Endodermal cell (in vitro differentiated cells): ENCODE data around the gene MPP1. TPM values are rescaled to one million over a fixed set of nuclear protein-coding genes. Genes with fewer than 3 reads are reported as not detected.

Experiments
- DNase-seq: peaks from one replicate; pipeline ENCODE4 v3.0.0-alpha.2; 2017
- H3K27ac ChIP-seq: 2 replicates; pipeline ENCODE4 v1.5.1; 2013; ENCODE audit warnings: mild to moderate bottlenecking, low read depth, low read length, moderate library complexity
- H3K27me3 ChIP-seq: 2 replicates; pipeline ENCODE4 v1.6.1; 2013; ENCODE audit warnings: mild to moderate bottlenecking, low read length, moderate library complexity; ENCODE audit not compliant: insufficient read depth, control insufficient read depth, poor library complexity, severe bottlenecking
- H3K36me3 ChIP-seq: 2 replicates; pipeline ENCODE4 v1.7.0; 2013; ENCODE audit warnings: mild to moderate bottlenecking, low read length, moderate library complexity; ENCODE audit not compliant: control insufficient read depth, insufficient read depth
- H3K4me1 ChIP-seq: one replicate; pipeline ENCODE4 v1.7.0; 2013; ENCODE audit warnings: low read length; ENCODE audit not compliant: control insufficient read depth, insufficient read depth
- H3K4me3 ChIP-seq: 2 replicates; pipeline ENCODE4 v1.5.1; 2013; ENCODE audit warnings: mild to moderate bottlenecking, low read length, moderate library complexity
- H3K9ac ChIP-seq: 2 replicates; pipeline ENCODE4 v1.6.1; 2013; ENCODE audit warnings: mild to moderate bottlenecking, low read length, moderate library complexity; ENCODE audit not compliant: poor library complexity, severe bottlenecking; ENCODE audit errors: extremely low read depth
- H3K9me3 ChIP-seq: 2 replicates; pipeline ENCODE4 v1.6.1; 2013; ENCODE audit warnings: mild to moderate bottlenecking, low read length, moderate library complexity; ENCODE audit not compliant: control insufficient read depth
- H3K27ac Mint-ChIP-seq: 2 replicates; pipeline ENCODE4 v1.8.0; 2020; ENCODE audit warnings: mixed read lengths
- H3K27me3 Mint-ChIP-seq: 2 replicates; pipeline ENCODE4 v1.8.0; 2021; ENCODE audit warnings: mild to moderate bottlenecking, mixed read lengths; ENCODE audit not compliant: insufficient read depth
- H3K36me3 Mint-ChIP-seq: 2 replicates; pipeline ENCODE4 v1.8.0; 2020; ENCODE audit warnings: low read depth, mixed read lengths
- H3K4me1 Mint-ChIP-seq: 2 replicates; pipeline ENCODE4 v1.8.0; 2020; ENCODE audit warnings: mixed read lengths
- H3K4me3 Mint-ChIP-seq: 2 replicates; pipeline ENCODE4 v1.8.0; 2020; ENCODE audit warnings: mild to moderate bottlenecking, moderate library complexity, mixed read lengths
- H3K9me3 Mint-ChIP-seq: 2 replicates; pipeline ENCODE4 v1.8.0; 2020; ENCODE audit warnings: mild to moderate bottlenecking, mixed read lengths
- CTCF ChIP-seq: fragments of 200-600 bp; sonication (generic); conservative IDR thresholded peaks from 2 replicates; pipeline ENCODE4 v1.5.0; 2021; ENCODE audit warnings: antibody characterized with exemption, mild to moderate bottlenecking
- WGBS, 2 experiments: methylation state at CpG; one replicate each; pipeline versions ENCODE4 v1.1.5 to v1.1.7; 2013; ENCODE audit warnings: missing lambda C conversion rate in 2 of 2, mixed read lengths in 1 of 2; ENCODE audit not compliant: insufficient coverage in 1 of 2, insufficient read length in 1 of 2; 5-methylcytosine and 5-hydroxymethylcytosine counted together
- total RNA-seq, 2 donors: library from RNA; stranded (reverse); fragmentation: NEBNext Ultra II Directional in 1 of 2; extraction: Animal tissue kit (Norgen Biotek cat#: 25700) in 1 of 2; gene quantifications; 2 replicates in 1 of 2; 3 replicates in 1 of 2; pipeline ENCODE4 v1.2.1, GENCODE V29; 2021

Gene MPP1
- total RNA-seq, 2 donors from 2014 or later = 13.7 to 15.7 TPM

DNA sequence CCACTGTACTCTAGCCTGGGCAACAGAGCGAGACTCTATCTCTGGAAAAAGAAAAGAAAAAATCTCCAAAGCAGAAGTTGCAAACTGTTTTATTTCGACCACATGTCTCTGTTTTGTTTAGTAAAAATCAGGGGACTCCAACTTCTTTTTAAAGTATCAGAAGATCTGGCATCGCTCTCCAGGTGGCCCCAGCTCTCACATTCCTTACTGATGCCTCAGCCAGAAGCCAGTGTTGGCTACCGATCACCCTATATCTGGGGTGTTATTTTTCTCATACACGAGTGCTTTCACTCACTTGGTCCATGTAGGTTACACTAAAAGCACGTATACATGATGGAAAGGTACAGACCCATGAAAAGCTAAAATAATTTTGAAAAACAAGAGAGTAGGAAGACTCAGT, 8.3 kb downstream of the MPP1 start:
- Histone ChIP-seq H3K9ac (no peak overlapping the region), H3K27ac (no peak overlapping the region), H3K27me3 (no peaks in the 10 kb centered on the region), H3K9me3 (no peaks in the 10 kb centered on the region), H3K4me1 (peaks cover 7% of the 10 kb centered on the region), H3K4me3 (no peak overlapping the region), H3K36me3 (no peaks in the 10 kb centered on the region)
- DNase-seq = no peak
- Mint-ChIP-seq H3K4me3 (no peak overlapping the region), H3K9me3 (peaks cover 38% of the 10 kb centered on the region), H3K27ac (no peak overlapping the region), H3K4me1 (peaks cover 21% of the 10 kb centered on the region), H3K36me3 (no peaks in the 10 kb centered on the region), H3K27me3 (peaks cover 3% of the 10 kb centered on the region)
- no peak for TF ChIP-seq CTCF
- WGBS, 2 experiments = 60 to 74% methylated on average over 1 to 6 of the region's 6 CpGs

DNA sequence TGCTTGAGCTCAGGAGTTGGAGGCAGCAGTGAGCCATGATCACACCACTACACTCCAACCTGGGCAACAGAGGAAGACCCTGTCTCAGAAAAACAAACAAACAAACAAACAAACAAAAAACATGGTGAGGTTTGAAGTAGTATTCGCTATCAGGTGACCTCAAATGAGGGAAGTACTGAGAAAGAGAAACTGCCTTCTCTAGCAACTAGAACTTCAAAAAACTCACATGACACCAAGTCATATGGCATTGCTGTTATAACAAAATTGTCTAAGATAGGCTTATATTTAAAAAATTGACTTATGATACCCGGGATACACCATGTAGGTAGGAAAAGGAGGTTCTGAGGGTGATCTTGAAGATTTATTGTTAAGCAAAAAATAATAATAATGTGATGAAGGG, 10.3 kb downstream of the MPP1 start:
- H3K27ac Mint-ChIP-seq = no peak overlapping the region
- Histone ChIP-seq H3K27me3 (no peaks in the 10 kb centered on the region), H3K36me3 (no peaks in the 10 kb centered on the region), H3K27ac (no peak overlapping the region), H3K9ac (no peak overlapping the region), H3K4me3 (no peak overlapping the region), H3K9me3 (no peaks in the 10 kb centered on the region), H3K4me1 (no peaks in the 10 kb centered on the region)
- 100% methylated on average over 1 of the region's 2 CpGs; no CpG with 5 or more reads in 1 of the 2 experiments for WGBS, 2 experiments
- peaks cover 3% of the 10 kb centered on the region for H3K27me3 Mint-ChIP-seq
- H3K4me1 Mint-ChIP-seq = peaks cover 14% of the 10 kb centered on the region
- no peak overlapping the region for H3K4me3 Mint-ChIP-seq
- TF ChIP-seq CTCF = no peak
- H3K9me3 Mint-ChIP-seq = peaks cover 49% of the 10 kb centered on the region
- DNase-seq = no peak
- H3K36me3 Mint-ChIP-seq = peaks cover 2% of the 10 kb centered on the region

GRCh38 chrX:154793084-154793795, 12.0 kb downstream of the MPP1 start:
- Histone ChIP-seq H3K4me1 (no peaks in the 10 kb centered on the region), H3K4me3 (no peak overlapping the region), H3K27ac (no peak overlapping the region), H3K9ac (no peak overlapping the region), H3K36me3 (no peaks in the 10 kb centered on the region), H3K9me3 (no peaks in the 10 kb centered on the region), H3K27me3 (no peaks in the 10 kb centered on the region)
- no peaks in the 10 kb centered on the region for H3K27me3 Mint-ChIP-seq
- WGBS, 2 experiments = 80 to 97% methylated on average over 2 to 6 of the region's 7 CpGs
- H3K4me3 Mint-ChIP-seq = no peak overlapping the region
- TF ChIP-seq CTCF = no peak
- peaks cover 53% of the 10 kb centered on the region for H3K9me3 Mint-ChIP-seq
- H3K27ac Mint-ChIP-seq = no peak overlapping the region
- no peak for DNase-seq
- H3K36me3 Mint-ChIP-seq = peaks cover 4% of the 10 kb centered on the region
- peaks cover 7% of the 10 kb centered on the region for H3K4me1 Mint-ChIP-seq
